RWPE1 (cell line): Measurements from ENCODE around the gene MDN1.
A peak's percentile ranks its signal among the peaks of the same experiment; 100 is the strongest.

Source experiments
- CTCF ChIA-PET: fragments of 350-600 bp; sonication (Branson Sonifier 250); formaldehyde crosslinking; extraction: SDS; loops from one replicate; lab custom pipeline; 2021; lab: Yijun Ruan, JAX
- POLR2A ChIA-PET: fragments of 400-600 bp; formaldehyde crosslinking; extraction: SDS; loops from one replicate; lab custom pipeline; 2020; ENCODE audit warnings: antibody characterized with exemption; ENCODE audit not compliant: low non-redundant PET; lab: Yijun Ruan, JAX
- DNase-seq: peaks from one replicate; pipeline ENCODE4 v3.0.0; 2012; ENCODE audit warnings: low spot score
- H3K27ac ChIP-seq: fragments of 450-650 bp; 2 replicates; pipeline ENCODE4 v1.5.1; 2017
- TF ChIP-seq, protein P1 (sequence below): fragments of 450-650 bp; conservative IDR thresholded peaks from 2 replicates; pipeline ENCODE4 v1.5.1; 2017; ENCODE audit warnings: low read depth, mild to moderate bottlenecking

Gene MDN1

GRCh38 chr6:89716532-89716931 lies 103.1 kb downstream of the MDN1 start:
- ChIA-PET POLR2A (no interaction called here), CTCF (no interaction called here)

DNA sequence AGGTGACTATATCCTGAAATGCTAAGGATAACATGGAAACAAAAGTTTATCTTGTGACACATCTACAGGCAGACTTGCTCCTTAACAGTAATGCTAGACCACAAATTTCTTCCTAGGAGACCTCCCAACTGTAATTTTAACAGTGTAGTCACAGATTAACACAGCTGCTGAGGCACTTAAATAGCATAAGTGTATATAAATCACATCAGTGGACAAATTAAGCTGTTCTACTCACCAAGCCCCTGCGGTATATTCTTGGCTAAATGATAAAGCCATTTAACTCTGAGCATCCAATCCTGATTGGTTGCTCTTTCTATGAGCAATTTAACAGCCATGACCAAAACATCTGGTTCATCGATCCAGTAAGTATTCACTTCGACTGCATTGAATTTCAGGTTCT lies 107.8 kb downstream of the MDN1 start:
- TF ChIP-seq, protein P1, sequence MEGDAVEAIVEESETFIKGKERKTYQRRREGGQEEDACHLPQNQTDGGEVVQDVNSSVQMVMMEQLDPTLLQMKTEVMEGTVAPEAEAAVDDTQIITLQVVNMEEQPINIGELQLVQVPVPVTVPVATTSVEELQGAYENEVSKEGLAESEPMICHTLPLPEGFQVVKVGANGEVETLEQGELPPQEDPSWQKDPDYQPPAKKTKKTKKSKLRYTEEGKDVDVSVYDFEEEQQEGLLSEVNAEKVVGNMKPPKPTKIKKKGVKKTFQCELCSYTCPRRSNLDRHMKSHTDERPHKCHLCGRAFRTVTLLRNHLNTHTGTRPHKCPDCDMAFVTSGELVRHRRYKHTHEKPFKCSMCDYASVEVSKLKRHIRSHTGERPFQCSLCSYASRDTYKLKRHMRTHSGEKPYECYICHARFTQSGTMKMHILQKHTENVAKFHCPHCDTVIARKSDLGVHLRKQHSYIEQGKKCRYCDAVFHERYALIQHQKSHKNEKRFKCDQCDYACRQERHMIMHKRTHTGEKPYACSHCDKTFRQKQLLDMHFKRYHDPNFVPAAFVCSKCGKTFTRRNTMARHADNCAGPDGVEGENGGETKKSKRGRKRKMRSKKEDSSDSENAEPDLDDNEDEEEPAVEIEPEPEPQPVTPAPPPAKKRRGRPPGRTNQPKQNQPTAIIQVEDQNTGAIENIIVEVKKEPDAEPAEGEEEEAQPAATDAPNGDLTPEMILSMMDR: no peak
- CTCF ChIA-PET: no interaction called here
- no peak for DNase-seq
- POLR2A ChIA-PET: no interaction called here
- no peak overlapping the region for H3K27ac ChIP-seq

More at GRCh38 chr6:89716532-89716931, 103.1 kb downstream of the MDN1 start:
- no peak overlapping the region for H3K27ac ChIP-seq
- DNase-seq: no peak
- TF ChIP-seq, protein P1: no peak

DNA sequence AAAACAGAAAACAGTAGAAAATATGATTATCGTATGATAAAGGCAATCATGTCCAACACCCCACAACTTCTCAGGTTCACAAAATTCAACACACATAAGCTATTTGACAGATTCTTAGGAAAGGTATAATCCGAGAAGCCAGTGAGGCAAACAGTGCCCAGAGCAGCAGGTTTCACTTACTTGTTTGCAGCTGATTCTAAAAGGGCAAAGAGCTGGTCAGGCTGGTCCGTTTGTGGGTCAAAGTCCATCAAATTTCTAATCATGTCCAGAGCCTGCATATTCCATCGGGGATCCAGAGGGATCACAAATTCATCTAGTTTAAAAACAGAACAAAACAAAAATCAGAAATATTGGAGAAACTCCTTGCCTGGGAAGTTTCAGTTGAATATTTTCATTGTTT lies 111.3 kb downstream of the MDN1 start:
- no peak for DNase-seq
- TF ChIP-seq, protein P1: no peak
- POLR2A ChIA-PET: no interaction called here
- CTCF ChIA-PET: no interaction called here
- H3K27ac ChIP-seq: no peak overlapping the region

GRCh38 chr6:89707766-89708165 lies 111.8 kb downstream of the MDN1 start:
- ChIA-PET CTCF (no interaction called here), POLR2A (no interaction called here)
- DNase-seq: peak; percentile 8
- H3K27ac ChIP-seq: no peak overlapping the region
- TF ChIP-seq, protein P1: no peak

DNA sequence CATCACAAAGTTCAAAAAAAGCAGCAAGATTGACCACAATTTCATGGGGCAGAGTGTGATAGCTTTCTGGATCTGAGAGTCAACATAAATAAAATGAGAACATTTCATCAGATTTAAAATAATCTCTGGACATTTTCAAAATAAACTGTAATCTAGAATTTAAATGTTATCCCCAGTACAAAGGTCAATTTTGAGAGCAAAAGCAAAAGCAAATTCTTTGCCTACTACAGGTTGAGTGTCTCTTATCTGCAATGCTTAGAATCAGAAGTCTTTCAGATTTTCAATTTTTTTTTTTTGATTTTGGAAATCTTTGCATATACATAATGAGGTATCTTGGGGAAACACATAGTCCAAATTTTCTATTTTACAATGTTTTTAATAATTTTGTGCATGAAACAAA lies 113.5 kb downstream of the MDN1 start:
- POLR2A ChIA-PET: no interaction called here
- H3K27ac ChIP-seq: no peak overlapping the region
- CTCF ChIA-PET: no interaction called here
- TF ChIP-seq, protein P1: no peak
- no peak for DNase-seq

DNA sequence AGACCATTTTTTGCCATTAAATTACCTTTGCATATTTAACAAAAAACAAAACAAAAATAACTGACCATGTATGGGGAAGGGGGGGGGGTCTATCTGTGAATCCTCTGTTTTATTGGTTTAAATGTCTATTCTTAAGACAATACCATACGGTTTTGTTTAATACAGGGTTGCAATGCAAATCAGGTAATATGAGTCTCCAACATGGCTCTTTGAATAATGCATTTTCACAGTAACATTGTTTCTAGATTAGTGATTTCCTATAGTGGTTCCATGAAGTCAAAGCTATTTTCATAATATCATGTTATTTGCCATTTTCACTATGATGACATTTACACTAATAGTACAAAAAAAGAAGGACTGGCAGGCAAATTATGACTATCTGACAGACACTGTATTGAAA lies 116.3 kb downstream of the MDN1 start:
- TF ChIP-seq, protein P1: no peak
- ChIA-PET CTCF (no interaction called here), POLR2A (no interaction called here)
- no peak overlapping the region for H3K27ac ChIP-seq
- DNase-seq: no peak

GRCh38 chr6:89702349-89702748 lies 117.2 kb downstream of the MDN1 start:
- ChIA-PET CTCF (no interaction called here), POLR2A (interaction anchor here (0.7 kb wide), 1 partner anchor 516 kb away, joined by 5 read pairs; no protein-coding TSS in a partner anchor)
- TF ChIP-seq, protein P1: no peak
- DNase-seq: no peak
- no peak overlapping the region for H3K27ac ChIP-seq
